ENCODE data around the gene SLC52A1. TPM values are rescaled to one million over a fixed set of nuclear protein-coding genes. Genes with fewer than 3 reads are reported as not detected.
"Not testable (repeated sequence)": the region's sequence is repeated elsewhere in the genome, so short reads cannot be mapped to it uniquely, and the experiment has no call there.

SLC52A1 gene
- not detected for total RNA-seq

GRCh38 chr17:5035315-5035714 is at the start of gene SLC52A1:
SLC52A1 (minus strand) TSS chr17:5035426; CDS start chr17:5034606, 820 bp downstream.
- DNase-seq: no peak

- no peak for DNase-seq
Measured at GRCh38 chr17:5080591-5080990, 45.4 kb upstream of the SLC52A1 start.

- DNase-seq: peak; percentile 84
Measured at GRCh38 chr17:5078106-5079028, 43.1 kb upstream of the SLC52A1 start, which contains the start of gene ZFP3. ZFP3 (plus strand) TSS chr17:5078467; CDS start chr17:5091505, 13,038 bp downstream.

GRCh38 chr17:5077781-5078105 is 42.5 kb upstream of the SLC52A1 start:
- DNase-seq: no peak

GRCh38 chr17:5077275-5077674 is 42.0 kb upstream of the SLC52A1 start:
- not testable (repeated sequence) for DNase-seq

GRCh38 chr17:5075472-5075871 is 40.2 kb upstream of the SLC52A1 start:
- DNase-seq: not testable (repeated sequence)

- no peak for DNase-seq
Measured at GRCh38 chr17:5069724-5070123, 34.5 kb upstream of the SLC52A1 start.

- DNase-seq: no peak
Measured at GRCh38 chr17:5068236-5068635, 33.0 kb upstream of the SLC52A1 start.

GRCh38 chr17:5065227-5065744 is 30.1 kb upstream of the SLC52A1 start:
- DNase-seq: no peak

GRCh38 chr17:5055543-5055942 is 20.3 kb upstream of the SLC52A1 start:
- DNase-seq: no peak

- DNase-seq: no peak
Measured at GRCh38 chr17:5050278-5050677, 15.1 kb upstream of the SLC52A1 start.

- no peak for DNase-seq
Measured at GRCh38 chr17:5049314-5049841, 14.2 kb upstream of the SLC52A1 start.

- no peak for DNase-seq
Measured at GRCh38 chr17:5047446-5047845, 12.2 kb upstream of the SLC52A1 start.

GRCh38 chr17:5045496-5045895 is 10.3 kb upstream of the SLC52A1 start:
- DNase-seq: no peak

GRCh38 chr17:5044630-5045029 is 9.4 kb upstream of the SLC52A1 start:
- no peak for DNase-seq

GRCh38 chr17:5043524-5043923 is 8.3 kb upstream of the SLC52A1 start:
- no peak for DNase-seq

- no peak for DNase-seq
Measured at GRCh38 chr17:5042157-5043022, 7.2 kb upstream of the SLC52A1 start.

GRCh38 chr17:5034651-5035050 is 575 bp downstream of the SLC52A1 start:
- no peak for DNase-seq

- DNase-seq: no peak
Measured at GRCh38 chr17:5034063-5034462, 1.2 kb downstream of the SLC52A1 start.

GRCh38 chr17:5033352-5034015 is 1.7 kb downstream of the SLC52A1 start:
- DNase-seq: no peak

- no peak for DNase-seq
Measured at GRCh38 chr17:5032865-5033264, 2.4 kb downstream of the SLC52A1 start.
